HG03342 (cell line): ENCODE measurements around the gene CACNA2D3.

ENCODE experiments used
- ATAC-seq: cut with Tn5 transposase; IDR thresholded peaks from one replicate; pipeline ENCODE4 v1.9.1; 2021; ENCODE audit warnings: mild to moderate bottlenecking, moderate library complexity; ENCODE audit not compliant: unreplicated experiment

CACNA2D3 gene

GRCh38 chr3:54772746-54773145 lies 650.4 kb downstream of the CACNA2D3 start:
- ATAC-seq, result no peak

- no peak for ATAC-seq
These were observed 650.9 kb downstream of the CACNA2D3 start for GRCh38 chr3:54773271-54773670.

- ATAC-seq, result no peak
These were observed 654.2 kb downstream of the CACNA2D3 start for GRCh38 chr3:54776601-54777000.

- ATAC-seq, result no peak
These were observed 654.8 kb downstream of the CACNA2D3 start for GRCh38 chr3:54777141-54777540.

- ATAC-seq, result no peak
These were observed 658.0 kb downstream of the CACNA2D3 start for GRCh38 chr3:54780336-54780735.

- no peak for ATAC-seq
These were observed 659.4 kb downstream of the CACNA2D3 start for GRCh38 chr3:54781728-54782127.

- no peak for ATAC-seq
These were observed 661.3 kb downstream of the CACNA2D3 start for GRCh38 chr3:54783611-54784010.

- ATAC-seq, result no peak
These were observed 661.7 kb downstream of the CACNA2D3 start for GRCh38 chr3:54784021-54784420.

- no peak for ATAC-seq
These were observed 663.6 kb downstream of the CACNA2D3 start for GRCh38 chr3:54785976-54786375.

GRCh38 chr3:54790051-54790450 lies 667.7 kb downstream of the CACNA2D3 start:
- no peak for ATAC-seq

- ATAC-seq, result no peak
These were observed 669.3 kb downstream of the CACNA2D3 start for GRCh38 chr3:54791501-54792156.

GRCh38 chr3:54792584-54792983 lies 670.2 kb downstream of the CACNA2D3 start:
- no peak for ATAC-seq

GRCh38 chr3:54793171-54793570 lies 670.8 kb downstream of the CACNA2D3 start:
- no peak for ATAC-seq

- ATAC-seq, result no peak
These were observed 674.8 kb downstream of the CACNA2D3 start for GRCh38 chr3:54797111-54797510.

GRCh38 chr3:54800478-54800877 lies 678.1 kb downstream of the CACNA2D3 start:
- no peak for ATAC-seq

- no peak for ATAC-seq
These were observed 679.6 kb downstream of the CACNA2D3 start for GRCh38 chr3:54801977-54802376.

- ATAC-seq, result no peak
These were observed 688.0 kb downstream of the CACNA2D3 start for GRCh38 chr3:54810401-54810800.

- no peak for ATAC-seq
These were observed 691.9 kb downstream of the CACNA2D3 start for GRCh38 chr3:54814224-54814623.

- ATAC-seq, result no peak
These were observed 695.3 kb downstream of the CACNA2D3 start for GRCh38 chr3:54817628-54818027.

- ATAC-seq, result no peak
These were observed 696.1 kb downstream of the CACNA2D3 start for GRCh38 chr3:54818486-54818885.

- no peak for ATAC-seq
These were observed 696.6 kb downstream of the CACNA2D3 start for GRCh38 chr3:54818942-54819341.

- ATAC-seq, result no peak
These were observed 697.6 kb downstream of the CACNA2D3 start for GRCh38 chr3:54819946-54820345.

GRCh38 chr3:54822206-54822605 lies 699.9 kb downstream of the CACNA2D3 start:
- ATAC-seq, result no peak
